Astrocyte (in vitro differentiated cells and primary cell): ENCODE data around the gene POU5F2. TPM values are rescaled to one million over a fixed set of nuclear protein-coding genes. Genes with fewer than 3 reads are reported as not detected.

Experiments
- DNase-seq: peaks from one replicate; pipeline ENCODE4 v3.0.0-alpha.2; 2010; ENCODE audit warnings: low read depth
- FAIRE-seq: peaks from 2 replicates; lab custom pipeline; 2011; peaks lifted over from hg19 to GRCh38; lab: Jason Lieb, UNC
- H2AFZ ChIP-seq: 2 replicates; pipeline ENCODE4 v1.6.0; 2012; ENCODE audit warnings: low read depth, low read length, inconsistent platforms
- H3K27ac ChIP-seq: 2 replicates; pipeline ENCODE4 v1.5.1; 2011; ENCODE audit warnings: low read depth, low read length, inconsistent platforms
- H3K27me3 ChIP-seq: 2 replicates; pipeline ENCODE4 v1.6.0; 2011; ENCODE audit warnings: low read length, inconsistent platforms; ENCODE audit not compliant: insufficient read depth
- H3K36me3 ChIP-seq: 2 replicates; pipeline ENCODE4 v1.5.1; 2011; ENCODE audit warnings: low read length, inconsistent platforms; ENCODE audit not compliant: insufficient read depth
- H3K4me1 ChIP-seq: 2 replicates; pipeline ENCODE4 v1.5.1; 2011; ENCODE audit warnings: low read length, inconsistent platforms; ENCODE audit not compliant: insufficient read depth
- H3K4me2 ChIP-seq: 2 replicates; pipeline ENCODE4 v1.6.0; 2012; ENCODE audit warnings: low read length, inconsistent platforms
- H3K4me3 ChIP-seq: 2 replicates; pipeline ENCODE4 v1.5.1; 2011; ENCODE audit warnings: low read depth, mild to moderate bottlenecking, low read length, inconsistent platforms; ENCODE audit not compliant: insufficient read depth
- H3K79me2 ChIP-seq: 2 replicates; pipeline ENCODE4 v1.6.0; 2012; ENCODE audit warnings: mild to moderate bottlenecking, low read length, inconsistent platforms; ENCODE audit not compliant: insufficient read depth
- H3K9ac ChIP-seq: 2 replicates; pipeline ENCODE4 v1.6.0; 2012; ENCODE audit warnings: mild to moderate bottlenecking, low read length, inconsistent platforms
- H3K9me3 ChIP-seq: 2 replicates; pipeline ENCODE4 v1.5.1; 2012; ENCODE audit warnings: low read depth, mild to moderate bottlenecking, low read length, inconsistent platforms; ENCODE audit not compliant: insufficient read depth
- H4K20me1 ChIP-seq: 2 replicates; pipeline ENCODE4 v1.6.0; 2012; ENCODE audit warnings: low read length, inconsistent platforms; ENCODE audit not compliant: insufficient read depth
- H3K27ac Mint-ChIP-seq: one replicate; pipeline ENCODE4 v1.8.0; 2021; ENCODE audit warnings: mild to moderate bottlenecking, mixed read lengths; ENCODE audit not compliant: unreplicated experiment
- H3K27me3 Mint-ChIP-seq: one replicate; pipeline ENCODE4 v1.8.0; 2021; ENCODE audit warnings: low read depth, mixed read lengths; ENCODE audit not compliant: unreplicated experiment
- H3K36me3 Mint-ChIP-seq: one replicate; pipeline ENCODE4 v1.8.0; 2021; ENCODE audit warnings: low read depth, mixed read lengths; ENCODE audit not compliant: unreplicated experiment
- H3K4me1 Mint-ChIP-seq: one replicate; pipeline ENCODE4 v1.8.0; 2021; ENCODE audit warnings: low read depth, mixed read lengths; ENCODE audit not compliant: unreplicated experiment
- H3K4me3 Mint-ChIP-seq: one replicate; pipeline ENCODE4 v1.8.0; 2021; ENCODE audit warnings: mild to moderate bottlenecking, moderate library complexity, mixed read lengths; ENCODE audit not compliant: unreplicated experiment
- H3K9me3 Mint-ChIP-seq: one replicate; pipeline ENCODE4 v1.8.0; 2021; ENCODE audit warnings: mild to moderate bottlenecking, mixed read lengths; ENCODE audit not compliant: unreplicated experiment
- CTCF ChIP-seq: IDR thresholded peaks from 2 replicates; pipeline ENCODE4 v1.5.1; 2011; ENCODE audit warnings: low read depth, mild to moderate bottlenecking, inconsistent platforms, low read length, moderate library complexity; ENCODE audit not compliant: insufficient read depth
- EZH2 ChIP-seq: IDR thresholded peaks from 2 replicates; pipeline ENCODE4 v1.6.1; 2012; ENCODE audit warnings: mild to moderate bottlenecking, low read length, inconsistent platforms; ENCODE audit not compliant: insufficient read depth
- total RNA-seq: library from RNA; stranded (reverse); gene quantifications from 2 replicates; pipeline ENCODE4 v1.2.1, GENCODE V29; 2021

The POU5F2 gene
- total RNA-seq, 1 donor from 2014 or later: 0.54 TPM

GRCh38 chr5:93723005-93723404, 18.4 kb downstream of the POU5F2 start:
- H3K4me3 Mint-ChIP-seq: no peak overlapping the region
- Histone ChIP-seq H2AFZ (no peak overlapping the region), H4K20me1 (no peaks in the 10 kb centered on the region), H3K27me3 (no peaks in the 10 kb centered on the region), H3K79me2 (no peaks in the 10 kb centered on the region), H3K9ac (no peak overlapping the region), H3K9me3 (no peaks in the 10 kb centered on the region), H3K4me3 (no peak overlapping the region), H3K4me1 (no peaks in the 10 kb centered on the region), H3K27ac (no peak overlapping the region), H3K4me2 (no peak overlapping the region), H3K36me3 (no peaks in the 10 kb centered on the region)
- TF ChIP-seq EZH2 (no peak), CTCF (no peak)
- H3K27me3 Mint-ChIP-seq: no peaks in the 10 kb centered on the region
- H3K27ac Mint-ChIP-seq: no peak overlapping the region
- H3K4me1 Mint-ChIP-seq: no peaks in the 10 kb centered on the region
- H3K9me3 Mint-ChIP-seq: no peaks in the 10 kb centered on the region
- no peaks in the 10 kb centered on the region for H3K36me3 Mint-ChIP-seq
- DNase-seq (no peak), FAIRE-seq (no peak)

GRCh38 chr5:93722588-93722987, 18.8 kb downstream of the POU5F2 start:
- no peaks in the 10 kb centered on the region for H4K20me1 ChIP-seq
- FAIRE-seq (no peak), DNase-seq (no peak)
- H3K36me3 ChIP-seq: no peaks in the 10 kb centered on the region
- H3K27me3 Mint-ChIP-seq: no peaks in the 10 kb centered on the region
- H3K4me1 Mint-ChIP-seq: no peaks in the 10 kb centered on the region
- H3K36me3 Mint-ChIP-seq: no peaks in the 10 kb centered on the region
- H3K4me3 Mint-ChIP-seq: no peak overlapping the region
- TF ChIP-seq CTCF: no peak
- TF ChIP-seq EZH2: no peak
- H3K27ac ChIP-seq: no peak overlapping the region
- no peak overlapping the region for H3K4me3 ChIP-seq
- no peak overlapping the region for H2AFZ ChIP-seq
- H3K9ac ChIP-seq: no peak overlapping the region
- H3K9me3 ChIP-seq: no peaks in the 10 kb centered on the region
- no peaks in the 10 kb centered on the region for H3K9me3 Mint-ChIP-seq
- no peaks in the 10 kb centered on the region for H3K4me1 ChIP-seq
- H3K27me3 ChIP-seq: no peaks in the 10 kb centered on the region
- no peak overlapping the region for H3K27ac Mint-ChIP-seq
- no peaks in the 10 kb centered on the region for H3K79me2 ChIP-seq
- H3K4me2 ChIP-seq: no peak overlapping the region

- H3K36me3 ChIP-seq: no peaks in the 10 kb centered on the region
- no peak overlapping the region for H3K4me3 ChIP-seq
- H3K27ac ChIP-seq: no peak overlapping the region
- no peaks in the 10 kb centered on the region for H3K79me2 ChIP-seq
- FAIRE-seq (no peak), DNase-seq (no peak)
- H3K4me2 ChIP-seq: no peak overlapping the region
- Mint-ChIP-seq H3K4me1 (peaks cover 2% of the 10 kb centered on the region), H3K27me3 (no peaks in the 10 kb centered on the region), H3K9me3 (no peaks in the 10 kb centered on the region), H3K36me3 (no peaks in the 10 kb centered on the region), H3K4me3 (no peak overlapping the region), H3K27ac (no peak overlapping the region)
- H3K27me3 ChIP-seq: no peaks in the 10 kb centered on the region
- H4K20me1 ChIP-seq: no peaks in the 10 kb centered on the region
- no peak overlapping the region for H2AFZ ChIP-seq
- H3K9me3 ChIP-seq: no peaks in the 10 kb centered on the region
- H3K4me1 ChIP-seq: no peaks in the 10 kb centered on the region
- H3K9ac ChIP-seq: no peak overlapping the region
- TF ChIP-seq CTCF (no peak), EZH2 (no peak)
These were observed 19.9 kb downstream of the POU5F2 start for GRCh38 chr5:93721511-93721910.
